OCI-LY7 (cell line): ENCODE results near the gene VAT1L. TPM values are rescaled to one million over a fixed set of nuclear protein-coding genes. Genes with fewer than 3 reads are reported as not detected.

Experiments
- BruUV-seq: library from RNA; stranded (reverse); fragments of 400-500 nt; replicated peaks from 2 replicates; lab custom pipeline; 2021; lab: Mats Ljungman, UMichigan
- CTCF ChIA-PET: fragments of 300-600 bp; sonication (Branson Sonifier 250); formaldehyde crosslinking; loops from one replicate; lab custom pipeline; 2022; ENCODE audit warnings: antibody characterized with exemption; ENCODE audit not compliant: unreplicated experiment; lab: Charles Lee
- POLR2A ChIA-PET: fragments of 300-600 bp; sonication (Branson Sonifier 250); formaldehyde crosslinking; loops from one replicate; lab custom pipeline; 2022; ENCODE audit warnings: antibody characterized with exemption; lab: Charles Lee
- DNase-seq: peaks from one replicate; pipeline ENCODE4 v3.0.0-alpha.2; 2015; ENCODE audit warnings: low spot score
- H2AFZ ChIP-seq: fragments of 200-600 bp; sonication (generic), shearing (Covaris generic); 2 replicates; pipeline ENCODE4 v1.6.1; 2014; ENCODE audit warnings: mild to moderate bottlenecking, antibody characterized with exemption, low read length, moderate library complexity
- H3K27ac ChIP-seq: fragments of 200-600 bp; sonication (generic); 2 replicates; pipeline ENCODE4 v1.5.1; 2014; ENCODE audit warnings: mixed run types, low read depth, mild to moderate bottlenecking, moderate library complexity, low read length, inconsistent platforms; ENCODE audit not compliant: poor library complexity, severe bottlenecking
- H3K36me3 ChIP-seq: fragments of 200-600 bp; sonication (generic); 2 replicates; pipeline ENCODE4 v1.6.1; 2014; ENCODE audit warnings: mild to moderate bottlenecking, antibody characterized with exemption, low read length, moderate library complexity, mixed read lengths; ENCODE audit not compliant: insufficient read depth
- H3K4me1 ChIP-seq: fragments of 200-600 bp; sonication (generic); 2 replicates; pipeline ENCODE4 v1.5.1; 2014; ENCODE audit warnings: mild to moderate bottlenecking, low read length; ENCODE audit not compliant: insufficient read depth, poor library complexity, severe bottlenecking
- H3K4me2 ChIP-seq: fragments of 200-600 bp; sonication (generic); 2 replicates; pipeline ENCODE4 v1.6.1; 2014; ENCODE audit warnings: mild to moderate bottlenecking, low read length
- H3K4me3 ChIP-seq: fragments of 200-600 bp; sonication (generic); 2 replicates; pipeline ENCODE4 v1.5.1; 2014; ENCODE audit warnings: mild to moderate bottlenecking, low read depth, low read length; ENCODE audit not compliant: poor library complexity, severe bottlenecking
- H3K79me2 ChIP-seq: fragments of 200-600 bp; sonication (generic); 2 replicates; pipeline ENCODE4 v1.6.1; 2016; ENCODE audit warnings: low read depth, mild to moderate bottlenecking, low read length, moderate library complexity, mixed read lengths; ENCODE audit not compliant: insufficient read depth
- H3K9me2 ChIP-seq: fragments of 200-600 bp; sonication (generic); 2 replicates; pipeline ENCODE4 v1.6.1; 2016; ENCODE audit warnings: mild to moderate bottlenecking, low read length, mixed read lengths; ENCODE audit not compliant: insufficient read depth
- H3K9me3 ChIP-seq: fragments of 200-600 bp; sonication (generic); 2 replicates; pipeline ENCODE4 v1.6.1; 2014; ENCODE audit warnings: mild to moderate bottlenecking, mixed run types, low read length, mixed read lengths
- H4K20me1 ChIP-seq: fragments of 200-600 bp; sonication (generic); 2 replicates; pipeline ENCODE4 v1.6.1; 2014; ENCODE audit warnings: mild to moderate bottlenecking, antibody characterized with exemption, low read length, moderate library complexity, mixed read lengths; ENCODE audit not compliant: insufficient read depth
- CTCF ChIP-seq: fragments of 200-600 bp; sonication (generic); conservative IDR thresholded peaks from 2 replicates; pipeline ENCODE4 v1.5.1; 2014; ENCODE audit warnings: mild to moderate bottlenecking, antibody characterized with exemption, low read length, moderate library complexity, mixed read lengths
- EZH2phosphoT487 ChIP-seq: fragments of 200-600 bp; sonication (generic); IDR thresholded peaks from 2 replicates; pipeline ENCODE4 v1.6.1; 2018; ENCODE audit warnings: low read depth, borderline replicate concordance, mild to moderate bottlenecking, mixed run types, antibody characterized with exemption, low read length, moderate library complexity, mixed read lengths
- intact Hi-C: fragments of 100-400 bp; cut with micrococcal nuclease; formaldehyde crosslinking; loops from one replicate; pipeline ENCODE4 v1.10.0; 2022; ENCODE audit not compliant: unreplicated experiment
- total RNA-seq, 2 experiments: library from RNA; depleted of rRNA in 1 of 2; stranded (reverse); fragments of >200 nt in 1 of 2; shearing (Covaris generic) in 1 of 2; gene quantifications; 2 replicates each; pipeline ENCODE4 v1.2.3, GENCODE V29; 2014 to 2022

Gene VAT1L
- total RNA-seq, 2 experiments from 2014 or later: not detected

GRCh38 chr16:77869997-77870813 lies 81.8 kb downstream of the VAT1L start:
- TF ChIP-seq EZH2phosphoT487: no peak
- TF ChIP-seq CTCF: no peak
- Histone ChIP-seq H3K4me2 (no peak overlapping the region), H3K9me3 (no peaks in the 10 kb centered on the region), H3K27ac (no peak overlapping the region), H3K4me1 (no peaks in the 10 kb centered on the region), H3K36me3 (no peaks in the 10 kb centered on the region), H3K79me2 (no peaks in the 10 kb centered on the region), H3K4me3 (no peak overlapping the region), H3K9me2 (no peaks in the 10 kb centered on the region), H4K20me1 (no peaks in the 10 kb centered on the region), H2AFZ (no peak overlapping the region; the same call in 1 of the 2 replicates)
- POLR2A ChIA-PET: no interaction called here
- no peak for DNase-seq
- CTCF ChIA-PET: no interaction called here
- intact Hi-C loops: no loop called here
- BruUV-seq: no TSS peak

GRCh38 chr16:77871932-77872331 lies 83.6 kb downstream of the VAT1L start:
- DNase-seq: no peak
- CTCF ChIA-PET: no interaction called here
- no peaks in the 10 kb centered on the region for H3K9me2 ChIP-seq
- H3K4me1 ChIP-seq: no peaks in the 10 kb centered on the region
- intact Hi-C loops: no loop called here
- H3K4me2 ChIP-seq: no peak overlapping the region
- H3K27ac ChIP-seq: no peak overlapping the region
- no peaks in the 10 kb centered on the region for H3K9me3 ChIP-seq
- BruUV-seq: no TSS peak
- H3K36me3 ChIP-seq: no peaks in the 10 kb centered on the region
- H4K20me1 ChIP-seq: no peaks in the 10 kb centered on the region
- no peaks in the 10 kb centered on the region for H3K79me2 ChIP-seq
- H2AFZ ChIP-seq: no peak overlapping the region
- POLR2A ChIA-PET: no interaction called here
- TF ChIP-seq CTCF (no peak), EZH2phosphoT487 (no peak)
- H3K4me3 ChIP-seq: no peak overlapping the region

DNA sequence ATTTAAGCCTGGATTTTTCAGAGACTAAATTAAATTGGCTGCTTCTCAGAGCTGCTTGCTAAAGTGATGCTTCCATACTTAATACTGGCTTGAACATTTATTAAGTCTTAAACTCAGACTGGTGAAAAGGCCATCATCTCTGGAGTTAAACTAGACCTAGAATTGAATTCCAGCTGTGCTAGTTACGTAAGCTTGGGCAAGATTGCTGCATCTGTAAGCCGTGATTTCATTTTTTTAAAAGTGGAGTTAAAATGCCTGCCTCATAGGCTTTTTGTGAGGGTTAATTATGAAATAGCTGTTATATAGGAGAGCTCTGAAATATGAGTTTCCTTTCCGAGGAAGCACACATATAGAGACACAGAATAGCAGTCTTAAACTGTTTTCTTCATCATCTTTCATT lies 84.7 kb downstream of the VAT1L start:
- no peaks in the 10 kb centered on the region for H3K4me1 ChIP-seq
- intact Hi-C loops: no loop called here
- no peak for DNase-seq
- H4K20me1 ChIP-seq: no peaks in the 10 kb centered on the region
- ChIA-PET POLR2A (interaction anchor here (0.5 kb wide), 1 partner anchor 454 kb away, joined by 3 read pairs; no protein-coding TSS in a partner anchor), CTCF (interaction anchor here (0.5 kb wide), 1 partner anchor 199 kb away, joined by 3 read pairs; no protein-coding TSS in a partner anchor)
- no peak overlapping the region for H3K4me2 ChIP-seq
- H2AFZ ChIP-seq: no peak overlapping the region
- TF ChIP-seq CTCF (no peak), EZH2phosphoT487 (no peak)
- no peaks in the 10 kb centered on the region for H3K36me3 ChIP-seq
- no peak overlapping the region for H3K27ac ChIP-seq
- no peaks in the 10 kb centered on the region for H3K9me2 ChIP-seq
- H3K79me2 ChIP-seq: no peaks in the 10 kb centered on the region
- no peaks in the 10 kb centered on the region for H3K9me3 ChIP-seq
- H3K4me3 ChIP-seq: no peak overlapping the region
- no TSS peak for BruUV-seq
